Islet precursor cell (in vitro differentiated cells): ENCODE measurements around the gene ZNF157.
"Not testable (repeated sequence)": the region's sequence is repeated elsewhere in the genome, so short reads cannot be mapped to it uniquely, and the experiment has no call there.

Experiments
- DNase-seq: peaks from one replicate; pipeline ENCODE4 v3.0.0-alpha.2; 2018

The ZNF157 gene

GRCh38 chrX:47370278-47370677 lies at the start of gene ZNF157:
TSS of gene ZNF157 (plus strand) at chrX:47370578. CDS start at chrX:47370669, 91 bp downstream.
- DNase-seq, result no peak

DNA sequence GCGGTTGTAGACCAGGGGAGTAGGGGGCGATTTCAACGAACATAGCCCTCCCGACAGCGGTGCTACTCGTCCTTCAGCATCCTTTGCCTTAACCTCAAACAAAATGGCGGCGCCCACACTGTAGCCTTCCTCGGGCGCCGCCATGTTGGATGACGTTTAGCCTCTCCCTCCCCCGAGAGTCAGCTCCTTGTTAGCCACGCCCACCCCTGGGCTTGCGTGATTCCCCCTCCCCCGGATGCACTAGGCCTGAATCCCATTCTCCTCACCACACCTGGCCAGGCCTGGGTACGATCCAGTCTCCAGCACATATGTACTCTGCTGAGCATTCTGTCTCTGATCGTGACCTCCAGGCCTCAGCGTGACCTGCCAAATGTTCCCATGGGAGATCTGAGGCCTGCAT lies 49.0 kb upstream of the ZNF157 start:
- DNase-seq, result peak; percentile 86

- DNase-seq, result no peak
Observed at GRCh38 chrX:47321823-47322371, 48.5 kb upstream of the ZNF157 start.

DNA sequence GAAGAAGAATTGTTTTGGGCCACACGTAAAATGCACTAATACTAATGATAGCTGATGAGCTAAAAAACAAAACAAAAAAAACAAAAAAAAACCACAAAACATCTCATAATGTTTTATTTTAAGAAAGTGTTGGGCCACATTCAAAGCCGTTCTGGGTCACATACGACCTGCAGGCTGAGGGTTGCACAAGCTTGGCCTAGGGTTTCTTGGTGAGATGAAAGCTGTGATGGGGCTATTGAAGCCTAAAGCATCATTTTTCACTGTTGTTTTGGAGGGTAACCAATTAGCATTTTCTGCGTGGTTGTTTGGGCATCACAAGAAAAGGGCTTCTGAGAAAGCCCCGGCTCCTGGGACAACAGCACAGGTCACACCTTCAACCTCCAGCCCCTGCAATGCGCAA lies 42.5 kb upstream of the ZNF157 start:
- no peak for DNase-seq

- not testable (repeated sequence) for DNase-seq
Observed at GRCh38 chrX:47332729-47333128, 37.6 kb upstream of the ZNF157 start.

DNA sequence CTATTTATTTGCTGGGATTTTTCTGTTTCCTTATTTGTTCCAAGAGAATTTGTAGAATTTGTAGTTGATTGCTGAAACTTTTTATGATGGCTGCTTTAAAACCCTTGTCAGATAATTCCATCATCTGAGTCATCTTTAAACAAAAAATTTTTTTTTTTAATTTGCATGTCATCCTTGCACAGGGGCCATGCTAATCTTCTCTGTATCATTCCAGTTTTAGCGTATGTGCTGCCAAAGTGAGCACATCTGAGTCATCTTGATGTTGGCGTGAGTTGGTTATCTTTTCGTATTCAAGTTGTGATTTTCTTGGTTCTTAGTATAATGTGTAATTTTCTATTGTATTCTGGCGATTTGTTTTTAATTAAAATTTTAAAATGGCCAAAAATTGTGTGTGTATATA lies 18.7 kb upstream of the ZNF157 start:
- no peak for DNase-seq

DNA sequence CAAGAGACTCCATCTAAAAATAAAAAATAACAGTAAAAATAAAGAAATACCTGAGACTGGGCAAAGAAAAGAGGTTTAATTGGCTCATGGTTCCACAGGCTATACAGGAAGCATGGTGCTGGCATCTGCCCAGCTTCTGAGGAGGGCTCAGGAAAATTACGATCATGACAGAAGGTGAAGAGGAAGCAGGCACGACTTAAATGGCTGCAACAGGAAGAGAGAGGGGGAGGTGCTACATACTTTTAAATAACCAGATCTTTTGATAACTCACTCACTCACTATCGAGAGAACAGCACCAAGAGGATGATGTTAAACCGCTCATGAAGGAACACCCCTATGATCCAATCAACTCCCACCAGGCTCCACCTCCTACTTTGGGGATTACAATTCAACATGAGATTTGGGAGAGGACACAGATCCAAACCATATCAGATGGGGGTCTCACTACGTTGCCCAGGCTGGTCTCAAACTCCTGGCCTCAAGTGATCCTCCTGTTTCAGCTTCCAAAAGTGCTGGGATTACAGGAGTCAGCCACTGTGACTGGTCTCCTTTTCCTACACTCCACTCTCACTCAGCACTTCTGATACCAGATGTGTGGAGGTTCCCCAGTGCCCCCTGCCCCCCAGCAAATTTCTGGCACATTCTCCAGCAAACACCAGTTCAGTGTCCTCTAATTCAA lies 11.9 kb upstream of the ZNF157 start:
- DNase-seq, result no peak

DNA sequence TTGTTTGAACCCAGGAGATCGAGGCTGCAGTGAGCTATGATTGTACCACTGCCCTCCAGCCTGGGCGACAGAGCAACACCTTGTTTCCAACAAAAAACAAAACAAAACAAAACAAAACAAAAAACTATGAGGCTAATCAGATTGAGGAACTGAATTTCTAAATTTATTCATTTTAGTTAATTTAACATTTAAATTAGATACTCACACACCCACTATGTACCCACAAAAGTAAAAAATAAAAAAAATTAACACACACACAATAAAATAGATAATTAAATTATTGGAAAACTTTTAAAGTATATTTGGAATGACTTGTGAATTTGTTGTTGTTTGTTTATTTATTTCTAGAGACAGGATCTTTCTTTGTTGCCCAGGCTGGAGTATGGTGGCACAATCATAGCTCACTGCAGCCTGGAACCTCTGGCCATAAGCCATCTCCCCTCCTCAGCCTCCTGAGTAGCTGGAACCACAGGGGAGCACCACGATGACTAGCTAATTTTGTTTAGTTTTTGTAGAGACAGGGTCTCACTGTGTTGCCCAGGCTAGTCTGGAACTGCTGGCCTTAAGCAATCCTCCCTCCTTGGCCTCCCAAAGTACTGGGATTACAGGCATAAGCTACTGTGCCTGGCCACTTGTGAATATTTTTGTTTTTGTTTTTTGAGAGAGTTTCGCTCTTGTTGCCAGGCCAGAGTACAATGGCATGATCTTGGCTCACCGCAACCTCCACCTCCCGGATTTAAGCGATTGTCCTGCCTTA lies 9.8 kb upstream of the ZNF157 start:
- no peak for DNase-seq

DNA sequence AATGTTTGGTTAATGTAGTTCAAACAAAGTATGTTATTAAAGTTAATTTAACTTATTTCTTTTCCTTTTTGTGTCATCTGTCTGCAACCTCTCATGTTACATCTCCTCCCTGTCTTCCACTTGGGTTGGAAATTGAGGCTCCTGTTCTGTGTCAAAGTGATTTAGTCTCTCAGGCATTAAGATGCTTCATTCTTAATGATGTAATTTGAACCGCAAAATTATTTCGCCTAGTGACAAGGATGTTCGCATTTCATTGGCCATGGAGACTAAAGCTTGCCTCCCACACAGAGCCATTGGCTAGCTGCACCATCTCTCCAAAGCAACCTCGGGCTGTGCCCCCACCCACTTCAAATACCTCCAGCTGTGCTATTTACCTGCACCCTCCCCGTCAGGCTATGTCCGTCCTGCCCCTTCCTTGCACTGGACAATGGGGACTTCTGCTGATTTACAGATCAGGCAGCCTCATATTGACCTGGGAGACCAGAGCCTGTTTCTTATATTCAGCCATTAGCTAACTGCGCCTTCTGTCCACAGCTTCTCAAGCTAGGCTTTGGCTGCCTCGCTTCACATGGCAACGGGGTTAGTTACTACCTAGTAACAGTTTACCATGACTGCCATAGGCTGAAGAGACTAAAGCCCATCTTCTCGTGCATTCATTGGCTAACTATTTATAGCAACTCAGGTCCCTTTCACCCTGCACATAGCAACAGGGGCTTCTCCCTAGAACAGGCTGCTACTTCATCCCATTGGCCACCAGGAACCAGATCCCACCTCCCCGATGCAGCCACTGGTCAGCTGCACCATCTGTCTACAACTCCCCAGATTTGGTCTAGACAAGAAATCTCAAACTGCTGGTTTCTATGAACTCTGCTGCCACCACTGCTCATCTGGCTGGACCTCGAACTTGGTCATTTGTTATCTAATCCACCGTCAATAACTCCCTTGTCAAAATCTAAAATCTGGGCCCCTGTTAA lies 8.6 kb upstream of the ZNF157 start:
- DNase-seq, result peak; percentile 96

GRCh38 chrX:47366041-47366722 lies 4.2 kb upstream of the ZNF157 start:
- peak; percentile 84 for DNase-seq

GRCh38 chrX:47373198-47373597 lies 2.8 kb downstream of the ZNF157 start:
- no peak for DNase-seq

GRCh38 chrX:47380268-47380667 lies 9.9 kb downstream of the ZNF157 start:
- no peak for DNase-seq

DNA sequence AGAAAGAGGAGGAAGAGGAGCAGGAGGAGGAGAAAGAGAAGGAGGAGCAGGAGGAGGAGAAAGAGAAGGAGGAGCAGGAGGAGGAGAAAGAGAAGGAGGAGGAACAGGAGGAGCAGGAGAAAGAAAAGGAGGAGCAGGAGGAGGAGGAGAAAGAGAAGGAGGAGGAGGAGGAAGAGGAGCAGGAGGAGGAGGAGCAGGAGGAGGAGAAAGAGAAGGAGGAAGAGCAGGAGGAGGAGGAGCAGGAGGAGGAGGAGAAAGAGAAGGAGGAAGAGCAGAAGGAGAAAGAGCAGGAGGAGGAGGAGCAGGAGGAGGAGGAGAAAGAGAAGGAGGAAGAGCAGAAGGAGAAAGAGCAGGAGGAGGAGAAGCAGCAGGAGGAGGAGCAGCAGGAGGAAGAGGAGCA lies 10.5 kb downstream of the ZNF157 start:
- not testable (repeated sequence) for DNase-seq

DNA sequence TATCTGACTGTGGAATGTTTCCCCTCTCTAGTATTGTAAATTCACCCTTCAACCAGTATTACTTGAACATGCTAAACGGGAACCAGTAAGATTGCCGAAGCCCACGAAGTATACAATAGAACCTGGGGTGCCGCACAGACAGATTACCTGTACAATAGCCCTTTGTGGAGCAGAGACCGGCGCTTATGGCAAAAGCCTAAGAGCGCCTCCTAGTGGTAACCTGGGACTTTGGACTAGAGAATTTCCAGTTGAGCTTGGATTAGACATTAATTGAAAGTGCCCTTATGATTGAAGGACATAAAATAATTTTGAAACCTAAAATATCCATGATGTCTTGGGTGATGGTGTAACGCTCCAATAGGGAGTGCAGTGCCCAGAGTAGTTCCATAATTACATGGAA lies 14.1 kb downstream of the ZNF157 start:
- DNase-seq, result peak; percentile 69

- no peak for DNase-seq
Observed at GRCh38 chrX:47390780-47391179, 20.4 kb downstream of the ZNF157 start.

DNA sequence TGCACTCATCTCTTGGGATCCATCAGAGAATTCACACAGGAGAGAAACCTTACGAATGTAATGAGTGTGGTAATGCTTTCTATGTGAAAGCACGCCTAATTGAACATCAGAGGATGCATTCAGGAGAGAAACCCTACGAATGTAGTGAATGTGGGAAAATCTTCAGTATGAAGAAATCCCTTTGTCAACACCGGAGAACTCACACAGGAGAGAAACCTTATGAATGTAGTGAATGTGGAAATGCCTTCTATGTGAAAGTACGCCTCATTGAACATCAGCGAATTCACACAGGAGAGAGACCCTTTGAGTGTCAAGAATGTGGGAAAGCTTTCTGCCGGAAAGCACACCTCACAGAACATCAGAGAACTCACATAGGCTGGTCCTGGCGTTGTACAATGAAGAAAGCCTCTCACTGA lies 42.8 kb downstream of the ZNF157 start:
- DNase-seq, result no peak

DNA sequence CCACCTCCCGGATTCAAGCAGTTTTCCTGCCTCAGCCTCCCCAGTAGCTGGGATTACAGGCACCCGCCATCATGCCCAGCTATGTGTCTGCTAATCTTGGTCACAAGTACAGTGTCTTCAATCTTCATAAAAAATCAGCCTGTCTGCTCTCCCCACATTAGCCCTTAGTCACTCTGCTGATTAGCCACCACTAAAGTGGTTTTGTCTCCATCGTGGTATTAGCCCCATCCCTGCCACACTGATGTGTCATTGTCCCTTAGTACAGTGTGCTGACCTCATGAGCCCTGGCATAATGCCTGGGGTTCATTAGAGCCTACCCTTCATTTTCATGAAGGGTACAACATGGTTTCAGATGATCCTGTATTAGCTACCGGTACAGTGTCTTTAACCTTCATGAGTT lies 49.9 kb downstream of the ZNF157 start:
- no peak for DNase-seq

DNA sequence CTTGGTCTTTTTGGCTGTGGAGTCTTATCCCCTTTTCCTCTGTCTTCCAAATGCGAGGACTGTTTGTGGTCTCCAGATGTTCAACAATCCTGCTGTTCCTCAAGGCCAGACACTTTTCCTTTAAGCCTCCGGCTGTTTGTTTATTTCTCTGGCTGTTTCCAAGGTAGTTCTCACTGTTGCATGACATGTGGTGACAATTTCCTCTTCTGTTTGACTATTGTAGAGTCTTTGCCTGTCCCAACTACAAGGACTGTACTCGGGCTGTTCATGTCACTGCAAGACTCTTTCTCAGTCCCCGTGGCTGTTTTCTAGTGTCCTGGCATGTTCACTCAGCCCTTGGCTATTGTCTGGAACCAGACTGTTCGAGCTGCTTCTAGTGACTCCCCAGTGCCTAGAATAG lies 50.6 kb downstream of the ZNF157 start:
- DNase-seq, result no peak

- DNase-seq, result no peak
Observed at GRCh38 chrX:47422444-47422843, 52.1 kb downstream of the ZNF157 start.

GRCh38 chrX:47430925-47431324 lies 60.5 kb downstream of the ZNF157 start:
- no peak for DNase-seq

GRCh38 chrX:47446431-47446830 lies 76.1 kb downstream of the ZNF157 start:
- DNase-seq, result no peak

DNA sequence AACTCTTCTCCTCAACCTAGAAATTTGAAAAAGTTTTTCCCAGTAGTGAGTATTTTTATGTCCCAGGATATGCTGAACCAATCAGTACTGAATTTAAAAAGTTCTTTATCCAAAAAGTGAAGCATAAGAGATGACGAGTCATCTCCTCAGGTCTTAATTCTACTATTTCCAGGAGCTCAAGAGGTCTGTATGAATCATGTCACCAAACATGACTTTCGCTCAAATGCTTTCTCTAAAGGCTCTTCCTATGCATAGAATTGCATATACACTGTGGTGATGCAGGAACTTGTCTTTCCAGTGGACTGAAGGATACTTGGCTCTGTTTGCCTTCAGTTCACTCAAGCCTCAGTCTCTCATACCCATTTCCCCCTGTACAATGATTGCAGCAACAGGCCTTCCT lies 76.6 kb downstream of the ZNF157 start:
- no peak for DNase-seq
